Effector memory CD4-positive, alpha-beta T cell (primary cell): ENCODE measurements around the gene CACNA1E.

Experiments
- DNase-seq, 3 donors: peaks; one replicate each; pipeline ENCODE4 v3.0.0-alpha.2; 2020
- H3K27ac ChIP-seq: 2 replicates; pipeline ENCODE4 v1.7.0; 2013; ENCODE audit warnings: mild to moderate bottlenecking, low read length, moderate library complexity; ENCODE audit not compliant: insufficient read depth, poor library complexity, severe bottlenecking
- H3K27me3 ChIP-seq: replicated peaks from 2 replicates; pipeline ENCODE4 v1.7.0; 2013; ENCODE audit warnings: mild to moderate bottlenecking, low read length; ENCODE audit not compliant: insufficient read depth, control insufficient read depth, poor library complexity, severe bottlenecking
- H3K36me3 ChIP-seq: 2 replicates; pipeline ENCODE4 v1.7.0; 2013; ENCODE audit warnings: mild to moderate bottlenecking, low read length, moderate library complexity; ENCODE audit not compliant: control insufficient read depth, insufficient read depth
- H3K4me1 ChIP-seq: 2 replicates; pipeline ENCODE4 v1.7.0; 2013; ENCODE audit warnings: low read length, mild to moderate bottlenecking; ENCODE audit not compliant: control insufficient read depth, insufficient read depth, poor library complexity, severe bottlenecking
- H3K4me3 ChIP-seq: 2 replicates; pipeline ENCODE4 v1.7.0; 2013; ENCODE audit warnings: low read length, low read depth, mild to moderate bottlenecking; ENCODE audit not compliant: insufficient read depth, poor library complexity, severe bottlenecking
- H3K9me3 ChIP-seq: 2 replicates; pipeline ENCODE4 v1.7.0; 2013; ENCODE audit warnings: mild to moderate bottlenecking, low read length, moderate library complexity; ENCODE audit not compliant: control insufficient read depth

CACNA1E gene

GRCh38 chr1:181453541-181454201 is 29.6 kb upstream of the CACNA1E start:
- no peak overlapping the region for H3K4me3 ChIP-seq
- H3K27me3 ChIP-seq: no peaks in the 10 kb centered on the region
- no peaks in the 10 kb centered on the region for H3K36me3 ChIP-seq
- DNase-seq: no peak
- H3K9me3 ChIP-seq: no peaks in the 10 kb centered on the region
- no peak overlapping the region for H3K27ac ChIP-seq
- H3K4me1 ChIP-seq: no peaks in the 10 kb centered on the region

- Histone ChIP-seq H3K4me1 (no peaks in the 10 kb centered on the region), H3K27ac (no peak overlapping the region), H3K4me3 (no peak overlapping the region), H3K9me3 (no peaks in the 10 kb centered on the region), H3K36me3 (no peaks in the 10 kb centered on the region), H3K27me3 (no peaks in the 10 kb centered on the region)
- no peak for DNase-seq
Observed at GRCh38 chr1:181456551-181456950, 26.8 kb upstream of the CACNA1E start.

DNA sequence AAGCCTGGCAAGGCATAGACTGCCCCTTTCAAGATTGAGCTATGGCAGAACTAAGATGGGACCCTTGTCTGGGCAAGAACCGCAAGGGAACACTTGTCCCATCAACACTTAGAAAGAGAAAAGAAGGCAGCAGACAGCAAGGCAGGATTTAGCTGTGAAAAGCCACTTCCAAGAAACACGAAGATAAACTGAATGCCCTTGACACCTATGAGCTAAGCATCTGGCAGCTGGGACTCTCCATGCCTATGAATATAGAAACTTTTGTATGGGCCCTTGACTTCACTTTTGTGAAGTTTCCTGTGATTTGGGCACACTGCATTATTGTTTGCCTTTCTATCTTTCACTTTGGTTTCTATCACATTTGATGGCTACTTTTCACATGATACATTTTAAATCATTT is 24.9 kb upstream of the CACNA1E start:
- DNase-seq: no peak
- Histone ChIP-seq H3K4me1 (no peaks in the 10 kb centered on the region), H3K36me3 (no peaks in the 10 kb centered on the region), H3K27ac (no peak overlapping the region), H3K27me3 (no peaks in the 10 kb centered on the region), H3K9me3 (no peaks in the 10 kb centered on the region), H3K4me3 (no peak overlapping the region)

DNA sequence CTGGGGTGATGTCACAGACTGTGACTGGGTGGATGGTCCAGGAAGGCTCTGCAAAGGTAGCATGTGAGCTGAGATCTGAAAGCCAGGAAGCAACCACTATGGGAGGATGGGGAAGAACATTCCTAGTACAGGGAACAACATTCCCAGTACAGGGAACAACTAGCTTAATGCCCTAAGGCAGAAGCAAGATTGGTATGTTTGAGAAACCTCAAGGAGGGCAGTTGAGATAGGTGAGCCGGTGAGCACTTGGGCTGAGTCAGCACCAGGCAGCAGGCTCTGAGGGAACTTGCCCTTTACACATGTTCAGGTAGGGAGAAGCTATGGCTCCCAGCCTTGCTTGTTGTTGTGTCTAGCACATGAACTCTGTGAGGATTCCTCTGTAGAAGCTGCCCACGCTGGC is 24.2 kb upstream of the CACNA1E start:
- Histone ChIP-seq H3K36me3 (no peaks in the 10 kb centered on the region), H3K9me3 (no peaks in the 10 kb centered on the region), H3K4me3 (no peak overlapping the region), H3K27me3 (no peaks in the 10 kb centered on the region), H3K4me1 (no peaks in the 10 kb centered on the region), H3K27ac (no peak overlapping the region)
- no peak for DNase-seq

- DNase-seq: no peak
Observed at GRCh38 chr1:181469829-181470228, 13.5 kb upstream of the CACNA1E start.

GRCh38 chr1:181475580-181475979 is 7.7 kb upstream of the CACNA1E start:
- no peak for DNase-seq
- Histone ChIP-seq H3K9me3 (no peaks in the 10 kb centered on the region), H3K27ac (no peak overlapping the region), H3K4me3 (no peak overlapping the region), H3K36me3 (no peaks in the 10 kb centered on the region), H3K4me1 (no peaks in the 10 kb centered on the region), H3K27me3 (no peaks in the 10 kb centered on the region)

More at GRCh38 chr1:181469829-181470228, 13.5 kb upstream of the CACNA1E start:
- H3K4me3 ChIP-seq: no peak overlapping the region
- H3K27me3 ChIP-seq: no peaks in the 10 kb centered on the region
- no peaks in the 10 kb centered on the region for H3K9me3 ChIP-seq
- H3K4me1 ChIP-seq: no peaks in the 10 kb centered on the region
- no peaks in the 10 kb centered on the region for H3K36me3 ChIP-seq
- H3K27ac ChIP-seq: no peak overlapping the region

GRCh38 chr1:181476581-181476980 is 6.7 kb upstream of the CACNA1E start:
- Histone ChIP-seq H3K36me3 (no peaks in the 10 kb centered on the region), H3K9me3 (no peaks in the 10 kb centered on the region), H3K4me3 (no peak overlapping the region), H3K27me3 (no peaks in the 10 kb centered on the region), H3K4me1 (no peaks in the 10 kb centered on the region), H3K27ac (no peak overlapping the region)
- DNase-seq: no peak

DNA sequence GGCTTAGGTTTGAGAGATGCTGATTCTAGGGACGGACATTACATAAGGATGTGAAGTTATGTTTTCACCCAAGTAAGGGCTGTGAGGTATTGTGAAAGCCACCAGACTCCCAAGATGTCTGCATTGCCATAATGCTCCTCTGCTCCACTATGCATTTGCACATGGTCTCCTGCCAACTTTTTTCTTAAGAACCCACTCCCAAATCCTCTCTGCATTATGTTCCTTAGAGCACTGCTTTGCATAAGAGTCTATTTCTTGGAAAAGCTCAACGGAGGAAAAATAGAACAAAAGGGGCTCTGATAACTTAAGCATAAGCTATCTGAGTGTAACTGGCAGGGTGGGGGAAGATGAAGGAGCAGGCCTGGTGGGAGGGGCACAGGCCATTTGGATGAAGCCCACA is 5.0 kb upstream of the CACNA1E start:
- H3K4me3 ChIP-seq: no peak overlapping the region
- H3K9me3 ChIP-seq: no peaks in the 10 kb centered on the region
- no peak for DNase-seq
- no peaks in the 10 kb centered on the region for H3K4me1 ChIP-seq
- no peak overlapping the region for H3K27ac ChIP-seq
- H3K27me3 ChIP-seq: peaks cover 10% of the 10 kb centered on the region
- H3K36me3 ChIP-seq: no peaks in the 10 kb centered on the region

- no peak for DNase-seq
Observed at GRCh38 chr1:181479137-181479745, 4.1 kb upstream of the CACNA1E start.

GRCh38 chr1:181482001-181482430 is 1.3 kb upstream of the CACNA1E start:
- DNase-seq: no peak

More at GRCh38 chr1:181479137-181479745, 4.1 kb upstream of the CACNA1E start:
- H3K36me3 ChIP-seq: no peaks in the 10 kb centered on the region
- H3K4me1 ChIP-seq: no peaks in the 10 kb centered on the region
- no peak overlapping the region for H3K4me3 ChIP-seq
- peaks cover 10% of the 10 kb centered on the region for H3K27me3 ChIP-seq
- no peak overlapping the region for H3K27ac ChIP-seq
- no peaks in the 10 kb centered on the region for H3K9me3 ChIP-seq

More at GRCh38 chr1:181482001-181482430, 1.3 kb upstream of the CACNA1E start:
- H3K4me3 ChIP-seq: no peak overlapping the region
- no peaks in the 10 kb centered on the region for H3K4me1 ChIP-seq
- H3K36me3 ChIP-seq: no peaks in the 10 kb centered on the region
- H3K27me3 ChIP-seq: peaks cover 17% of the 10 kb centered on the region
- H3K27ac ChIP-seq: no peak overlapping the region
- H3K9me3 ChIP-seq: no peaks in the 10 kb centered on the region
